Hematopoietic multipotent progenitor cell treated with erythropoietin and hydrocortisone succinate and interleukin-3 and kit ligand, for 15 days (in vitro differentiated cells): ENCODE data around the gene ZFYVE27.

Experiments
- DNase-seq: peaks from one replicate; pipeline ENCODE4 v3.0.0-alpha.2; 2015; ENCODE audit warnings: low spot score

Gene ZFYVE27

DNA sequence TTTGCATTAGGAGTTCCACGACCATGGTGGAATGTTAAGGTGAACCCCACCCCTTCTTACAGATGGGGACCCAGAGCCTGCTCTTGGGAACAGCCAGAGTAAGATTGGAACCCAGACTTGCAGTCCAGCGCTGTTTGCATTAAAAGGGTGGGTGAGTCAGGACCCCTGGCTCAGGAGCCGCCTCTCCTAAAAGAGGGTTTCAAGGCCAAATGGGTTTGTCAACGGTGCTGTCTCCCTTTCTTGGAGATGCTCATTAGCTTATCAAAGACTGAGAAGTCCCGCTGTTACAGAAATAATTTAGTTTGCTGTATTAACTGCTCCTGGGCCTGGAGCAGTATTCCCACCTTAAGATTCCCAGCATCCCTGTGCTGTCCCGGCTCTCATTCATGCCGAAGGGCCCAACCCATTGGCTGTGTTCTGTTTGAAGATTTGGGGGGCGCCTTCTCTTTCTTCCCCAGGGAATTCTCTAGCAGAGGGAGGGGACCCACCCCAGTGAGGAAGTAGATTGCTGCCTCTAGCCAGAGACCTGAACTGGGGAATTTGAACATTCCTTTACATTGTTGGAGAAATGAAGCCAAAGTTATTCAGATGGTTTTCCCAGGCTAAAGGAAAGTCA lies 21.6 kb upstream of the ZFYVE27 start:
- no peak for DNase-seq

DNA sequence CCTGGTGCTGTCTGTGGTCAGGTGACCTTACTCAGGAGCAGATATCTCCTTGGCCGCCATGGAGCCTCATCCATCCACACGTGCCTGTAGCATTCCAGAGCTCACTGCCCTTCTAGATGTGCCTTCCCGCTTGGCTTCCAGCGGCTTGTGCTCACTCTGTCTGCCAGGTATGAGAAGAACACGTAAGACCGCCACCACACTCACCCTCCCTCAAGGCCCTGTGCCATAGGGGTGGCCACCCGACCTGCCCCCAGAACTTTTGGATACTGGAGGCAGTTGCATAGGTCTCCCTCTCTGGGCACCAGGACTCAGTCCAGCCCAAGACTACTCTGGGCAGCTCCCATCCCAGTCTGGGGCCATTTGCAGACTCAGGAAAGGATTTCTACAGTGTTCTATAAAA lies 19.3 kb upstream of the ZFYVE27 start:
- DNase-seq: no peak

GRCh38 chr10:97718178-97718577 lies 18.8 kb upstream of the ZFYVE27 start:
- DNase-seq: no peak

- DNase-seq: no peak
Observed at GRCh38 chr10:97718659-97719142, 18.2 kb upstream of the ZFYVE27 start.

GRCh38 chr10:97719602-97720001 lies 17.3 kb upstream of the ZFYVE27 start:
- no peak for DNase-seq

DNA sequence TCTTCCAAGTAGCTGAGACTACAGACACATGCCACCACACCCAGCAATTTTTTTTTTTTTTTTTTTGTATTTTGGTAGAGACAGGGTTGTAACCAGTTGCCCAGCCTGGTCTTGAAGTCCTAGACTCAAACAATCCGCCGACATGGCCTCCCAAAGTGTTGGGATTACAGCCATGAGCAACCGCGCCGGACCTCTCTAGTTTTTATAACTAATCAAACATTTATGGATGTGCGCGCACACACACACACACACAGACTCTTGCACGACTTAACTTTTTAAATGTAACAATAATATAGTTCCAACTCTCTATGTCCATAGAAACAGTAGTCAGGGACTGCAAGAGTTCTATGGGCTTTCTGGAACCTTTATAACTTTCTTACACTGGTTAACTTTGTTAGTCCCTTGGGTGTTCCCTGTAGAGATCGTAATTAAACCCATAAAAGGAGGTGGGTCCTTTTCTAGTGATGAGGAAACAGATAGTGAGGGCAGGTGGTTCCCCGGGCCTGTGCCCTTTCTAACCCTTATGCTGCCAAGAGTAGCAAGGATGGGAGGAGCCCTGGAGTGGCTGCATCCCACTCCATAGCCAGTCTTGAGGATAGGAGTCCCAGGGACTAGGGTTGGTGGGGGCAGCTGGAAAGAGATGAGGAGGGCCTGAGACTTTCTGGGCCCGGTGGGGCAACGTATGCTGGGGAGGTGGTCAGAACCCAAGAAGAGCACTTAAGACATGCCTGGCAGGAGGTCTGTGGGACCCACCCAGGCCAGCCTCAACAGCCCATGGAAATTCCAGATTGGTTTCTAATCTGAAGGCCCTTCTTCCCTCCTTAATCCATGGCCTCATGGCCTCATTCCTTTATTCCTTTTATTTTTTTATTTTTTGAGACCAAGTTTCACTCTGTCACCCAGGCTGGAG lies 14.8 kb upstream of the ZFYVE27 start:
- no peak for DNase-seq

GRCh38 chr10:97723001-97723400 lies 13.9 kb upstream of the ZFYVE27 start:
- DNase-seq: no peak

GRCh38 chr10:97724341-97724941 lies 12.5 kb upstream of the ZFYVE27 start:
- DNase-seq: no peak

DNA sequence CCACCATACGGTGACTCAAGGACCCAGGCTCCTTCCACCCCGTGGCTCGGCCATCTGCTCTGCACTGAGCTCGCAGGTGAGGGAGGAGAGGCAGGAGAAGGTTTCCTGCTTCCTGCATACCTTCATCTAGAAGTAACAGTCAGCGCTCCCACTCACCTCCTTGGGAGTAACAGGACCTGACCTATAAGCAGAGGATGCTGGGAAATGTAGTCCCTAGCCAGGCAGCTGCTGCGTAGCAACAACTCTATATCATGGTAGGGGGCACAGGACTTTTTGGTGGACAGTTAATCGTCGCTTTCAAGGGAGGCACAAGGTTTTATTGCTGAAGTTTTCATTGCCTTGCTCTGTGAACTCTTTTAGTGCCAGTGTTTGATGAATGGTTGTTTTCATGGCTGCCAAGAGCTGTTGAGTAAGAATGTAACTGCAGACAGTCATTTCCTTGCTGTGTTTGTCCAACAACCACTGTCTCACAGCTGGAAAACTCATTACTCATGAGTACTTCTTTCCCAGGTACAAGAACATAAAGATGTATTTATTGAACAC lies 10.2 kb upstream of the ZFYVE27 start:
- DNase-seq: no peak

GRCh38 chr10:97729014-97729413 lies 7.9 kb upstream of the ZFYVE27 start:
- no peak for DNase-seq

GRCh38 chr10:97731346-97732051 lies 5.4 kb upstream of the ZFYVE27 start:
- DNase-seq: peak; percentile 76

DNA sequence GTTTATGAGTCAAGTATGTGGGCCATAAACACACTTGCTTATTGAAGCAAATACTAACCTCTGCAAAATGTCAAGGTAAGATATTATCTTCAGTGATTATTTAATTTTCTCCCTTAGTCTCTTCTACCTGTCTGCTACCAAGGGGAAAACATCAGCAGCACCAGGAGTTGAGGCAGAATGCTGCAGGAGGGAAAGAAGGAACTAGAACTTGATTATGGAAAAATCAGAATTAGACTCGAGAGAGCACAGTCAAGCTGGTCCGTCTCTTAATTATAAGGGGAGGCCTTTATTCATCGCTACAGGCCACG lies 4.9 kb upstream of the ZFYVE27 start:
- no peak for DNase-seq

GRCh38 chr10:97733256-97733655 lies 3.7 kb upstream of the ZFYVE27 start:
- DNase-seq: no peak

- no peak for DNase-seq
Observed at GRCh38 chr10:97734021-97734420, 2.9 kb upstream of the ZFYVE27 start.

- no peak for DNase-seq
Observed at GRCh38 chr10:97736403-97736901, 476 bp upstream of the ZFYVE27 start.

DNA sequence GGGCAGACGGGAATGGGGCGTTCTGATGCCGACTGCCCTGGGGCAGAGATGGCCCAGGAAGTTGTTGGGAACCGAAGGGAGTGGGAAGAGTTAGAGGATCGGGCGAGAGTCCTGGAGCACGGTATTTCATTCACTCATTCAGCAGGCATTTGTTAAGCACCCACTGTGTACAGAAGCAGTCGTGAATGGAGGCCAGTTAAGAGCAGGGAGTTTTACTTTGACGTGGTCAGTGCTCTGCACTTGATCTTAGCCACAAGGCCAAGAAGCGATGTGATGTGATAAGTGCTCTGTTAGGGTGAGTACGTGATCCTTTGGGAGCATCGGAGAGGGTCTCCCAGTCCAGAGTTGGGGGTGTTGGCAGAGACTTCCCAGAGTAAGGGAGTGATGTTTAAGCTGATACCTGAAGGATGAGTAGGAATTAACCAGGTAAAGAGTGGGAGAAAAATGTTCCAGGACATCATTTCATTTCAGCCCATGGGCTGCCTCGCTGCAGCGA lies 890 bp downstream of the ZFYVE27 start:
- no peak for DNase-seq

DNA sequence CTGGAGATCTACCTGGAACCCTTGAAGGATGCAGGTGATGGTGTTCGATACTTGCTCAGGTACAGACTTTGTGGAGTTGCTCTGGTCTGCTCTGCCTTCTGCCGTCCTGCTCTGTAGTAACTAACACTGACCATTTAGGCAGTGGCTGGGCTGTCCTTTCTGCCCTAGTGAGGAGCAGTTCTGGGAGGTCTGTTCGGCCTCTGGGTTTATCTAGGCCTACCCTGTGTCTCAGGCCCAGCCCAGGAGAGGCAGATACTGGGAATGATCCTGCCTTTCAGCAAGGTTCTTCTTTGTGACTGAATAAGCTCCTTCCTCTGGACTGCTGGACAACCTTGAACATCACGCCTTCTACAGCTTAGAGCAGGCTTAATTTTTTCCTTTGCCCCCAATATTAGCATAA lies 1.7 kb downstream of the ZFYVE27 start:
- DNase-seq: no peak

DNA sequence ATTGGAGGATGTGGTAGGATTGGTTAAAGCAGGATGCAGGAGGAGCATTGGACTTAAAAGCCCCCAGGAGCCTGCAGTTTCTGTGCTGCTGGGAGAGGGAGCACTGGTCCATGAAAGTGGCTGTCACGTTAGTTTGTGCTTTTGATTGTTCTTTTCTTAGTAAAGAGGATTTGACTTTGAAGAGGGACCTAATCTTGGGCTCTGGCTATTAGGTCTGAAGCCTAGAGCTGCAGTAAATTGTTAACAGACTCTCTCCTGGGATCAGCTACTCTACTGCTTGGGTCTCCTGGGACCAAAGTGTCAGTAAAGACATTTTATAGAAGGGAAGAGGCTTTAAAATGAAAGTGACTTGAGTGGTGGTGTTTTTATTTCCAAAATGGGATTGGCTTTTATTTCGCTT lies 3.7 kb downstream of the ZFYVE27 start:
- DNase-seq: no peak

- peak; percentile 38 for DNase-seq
Observed at GRCh38 chr10:97743169-97743943, 6.4 kb downstream of the ZFYVE27 start.

- DNase-seq: peak; percentile 66
Observed at GRCh38 chr10:97744405-97745035, 7.6 kb downstream of the ZFYVE27 start.

DNA sequence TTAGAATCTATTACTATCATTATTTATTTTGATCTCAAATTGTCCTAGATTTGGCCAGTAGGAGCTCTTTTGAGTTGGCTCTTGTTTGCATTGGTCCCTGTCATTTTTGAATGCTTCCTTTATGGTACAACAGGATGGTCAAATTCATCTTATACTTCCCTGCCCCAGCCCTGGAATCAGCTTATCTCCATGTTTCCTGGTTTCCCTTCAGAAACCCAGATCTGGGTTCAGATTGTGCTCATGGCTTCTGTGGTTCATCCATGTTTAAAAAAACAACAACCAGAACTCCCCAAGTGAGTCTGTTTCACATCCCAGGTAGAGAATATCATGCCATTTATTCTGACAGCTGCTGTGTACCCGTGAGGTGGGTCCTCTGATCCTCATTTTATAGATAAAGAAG lies 10.6 kb downstream of the ZFYVE27 start:
- DNase-seq: no peak
